CD8-positive, alpha-beta memory T cell (primary cell): ENCODE results near the gene KRTAP2-1. TPM values are rescaled to one million over a fixed set of nuclear protein-coding genes. Genes with fewer than 3 reads are reported as not detected.
"Not testable (repeated sequence)": the region's sequence is repeated elsewhere in the genome, so short reads cannot be mapped to it uniquely, and the experiment has no call there.

Source experiments
- CTCF ChIA-PET: fragments of 350-600 bp; sonication (Branson Sonifier 250); formaldehyde crosslinking; loops from one replicate; lab custom pipeline; 2021; ENCODE audit warnings: antibody characterized with exemption; lab: Charles Lee
- POLR2A ChIA-PET: fragments of 350-600 bp; sonication (Branson Sonifier 250); formaldehyde crosslinking; loops from one replicate; lab custom pipeline; 2021; ENCODE audit warnings: antibody characterized with exemption; lab: Charles Lee
- DNase-seq, 5 donors: peaks; one replicate each; pipeline versions ENCODE4 v3.0.0 to v3.0.0-alpha.2; 2020 to 2022; ENCODE audit warnings: mixed read lengths in 1 of 5
- H3K27ac ChIP-seq: one replicate; pipeline ENCODE4 v1.7.0; 2013; ENCODE audit warnings: low read depth, mild to moderate bottlenecking, low read length, moderate library complexity
- H3K27me3 ChIP-seq: 2 replicates; pipeline ENCODE4 v1.7.0; 2013; ENCODE audit warnings: low read length, mild to moderate bottlenecking; ENCODE audit not compliant: insufficient read depth, poor library complexity, severe bottlenecking
- H3K36me3 ChIP-seq: 2 replicates; pipeline ENCODE4 v1.7.0; 2013; ENCODE audit warnings: mild to moderate bottlenecking, low read length, moderate library complexity; ENCODE audit not compliant: insufficient read depth
- H3K4me1 ChIP-seq: 2 replicates; pipeline ENCODE4 v1.7.0; 2013; ENCODE audit warnings: mild to moderate bottlenecking, low read length, moderate library complexity; ENCODE audit not compliant: insufficient read depth
- H3K4me3 ChIP-seq: 2 replicates; pipeline ENCODE4 v1.7.0; 2013; ENCODE audit warnings: mild to moderate bottlenecking, low read length
- H3K9me3 ChIP-seq: 2 replicates; pipeline ENCODE4 v1.7.0; 2013; ENCODE audit warnings: mild to moderate bottlenecking, low read length
- H3K27ac Mint-ChIP-seq, 8 donors: one replicate each; pipeline ENCODE4 v1.8.0; 2020 to 2021; ENCODE audit warnings: mixed read lengths in 8 of 8, mild to moderate bottlenecking in 6 of 8, inconsistent platforms in 3 of 8, moderate library complexity in 3 of 8
- H3K27me3 Mint-ChIP-seq, 2 donors: one replicate each; pipeline ENCODE4 v1.8.0; 2020 to 2021; ENCODE audit warnings: mixed read lengths in 2 of 2, mild to moderate bottlenecking in 1 of 2, moderate library complexity in 1 of 2
- H3K36me3 Mint-ChIP-seq, 3 donors: one replicate each; pipeline ENCODE4 v1.8.0; 2020 to 2021; ENCODE audit warnings: mixed read lengths in 3 of 3, inconsistent platforms in 1 of 3, mild to moderate bottlenecking in 1 of 3
- H3K4me1 Mint-ChIP-seq, 3 donors: one replicate each; pipeline ENCODE4 v1.8.0; 2020 to 2021; ENCODE audit warnings: mixed read lengths in 3 of 3, inconsistent platforms in 1 of 3, mild to moderate bottlenecking in 1 of 3
- H3K4me3 Mint-ChIP-seq, 7 donors: one replicate each; pipeline ENCODE4 v1.8.0; 2020 to 2021; ENCODE audit warnings: mixed read lengths in 7 of 7, mild to moderate bottlenecking in 6 of 7, moderate library complexity in 4 of 7, inconsistent platforms in 2 of 7
- H3K9me3 Mint-ChIP-seq, 5 donors: one replicate each; pipeline ENCODE4 v1.8.0; 2020 to 2022; ENCODE audit warnings: mixed read lengths in 5 of 5, mild to moderate bottlenecking in 3 of 5, moderate library complexity in 2 of 5, inconsistent platforms in 1 of 5
- polyA plus RNA-seq: library from polyadenylated mRNA; unstranded; fragments of 300-500 nt; fragmentation: Illumina TruSeq; gene quantifications from one replicate; pipeline ENCODE4 v1.2.3, GENCODE V29; 2021
- total RNA-seq, 2 experiments: library from RNA; stranded (reverse); gene quantifications; one replicate each; pipeline ENCODE4 v1.2.3, GENCODE V29; 2021

Gene KRTAP2-1
- total RNA-seq = not detected
- not detected for polyA plus RNA-seq

DNA sequence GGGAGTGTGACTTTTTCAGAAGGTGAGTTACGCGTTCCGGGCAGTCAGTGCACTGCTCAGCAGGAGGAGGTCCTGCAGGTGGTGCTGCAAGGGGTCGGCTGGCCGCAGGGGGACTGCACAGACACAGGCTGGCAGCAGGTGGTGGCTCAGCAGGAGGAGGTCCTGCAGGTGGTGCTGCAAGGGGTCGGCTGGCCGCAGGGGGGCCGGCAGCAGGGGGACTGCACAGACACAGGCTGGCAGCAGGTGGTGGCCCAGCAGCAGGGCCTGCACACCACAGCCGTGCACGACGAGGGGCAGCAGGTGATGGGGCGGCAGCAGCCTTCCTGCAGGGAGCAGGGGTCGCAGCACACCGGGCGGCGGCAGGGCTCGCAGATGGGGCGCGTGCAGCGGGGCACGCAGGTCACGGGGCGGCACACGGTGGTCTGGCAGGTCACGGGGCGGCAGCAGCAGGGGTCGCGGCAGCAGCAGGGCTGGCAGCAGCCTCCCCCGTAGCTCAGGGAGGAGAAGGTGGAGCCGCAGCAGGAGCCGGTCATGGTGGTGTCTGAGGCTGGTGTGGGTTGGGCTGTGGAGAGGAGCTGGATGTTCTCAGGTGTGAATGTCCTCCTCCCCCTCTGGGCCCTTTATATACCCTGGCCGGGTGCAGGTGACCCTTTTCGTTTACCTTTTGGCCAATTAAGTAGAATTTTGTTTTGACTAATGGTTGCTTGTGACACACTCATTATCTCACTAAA lies at the start of gene KRTAP2-1:
KRTAP2-1 (minus strand) TSS at position 582 of the 731 bp plus-strand sequence; CDS start at position 533, 49 bp downstream.
- H3K36me3 Mint-ChIP-seq, H3K4me1 ChIP-seq, CTCF ChIA-PET, H3K4me1 Mint-ChIP-seq, POLR2A ChIA-PET, H3K9me3 ChIP-seq, H3K27ac ChIP-seq, H3K4me3 ChIP-seq, H3K36me3 ChIP-seq, H3K4me3 Mint-ChIP-seq, H3K27me3 ChIP-seq, DNase-seq: not testable (repeated sequence)
- Mint-ChIP-seq H3K27me3 (peaks cover 10 to 42% of the 10 kb centered on the region in 2 donors), H3K27ac (peak within 1 kb of the TSS in 1 of 8 donors; percentile 34), H3K9me3 (peaks cover 0 to 12% (median 4%) of the 10 kb centered on the region in 5 donors)

DNA sequence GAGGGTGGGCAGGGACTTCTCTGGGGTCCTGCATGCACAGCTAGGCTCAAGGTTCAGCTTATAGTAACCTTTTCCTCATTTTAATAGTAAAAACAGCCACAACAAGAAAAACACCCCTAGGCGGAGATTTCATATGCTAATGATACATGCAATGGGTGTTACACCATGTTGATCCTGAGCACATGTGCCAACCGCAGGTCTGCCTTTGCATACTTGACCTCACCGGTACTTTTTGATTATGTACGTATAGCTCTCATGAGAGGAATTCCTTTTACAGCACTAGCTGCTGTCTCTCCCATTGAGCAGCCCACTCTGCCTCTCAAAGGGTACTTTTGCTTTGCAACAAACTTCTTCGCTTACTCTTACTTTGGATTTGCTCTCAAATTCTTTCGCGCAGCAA lies 48.9 kb upstream of the KRTAP2-1 start:
- H3K27ac Mint-ChIP-seq = no peak overlapping the region
- Histone ChIP-seq H3K36me3 (no peaks in the 10 kb centered on the region), H3K9me3 (no peaks in the 10 kb centered on the region), H3K4me1 (no peaks in the 10 kb centered on the region), H3K4me3 (no peak overlapping the region), H3K27me3 (peaks cover 3% of the 10 kb centered on the region), H3K27ac (no peak overlapping the region)
- peaks cover 0 to 7% (median 0%) of the 10 kb centered on the region in 5 donors for H3K9me3 Mint-ChIP-seq
- no peak for DNase-seq
- no peak overlapping the region for H3K4me3 Mint-ChIP-seq
- CTCF ChIA-PET = no interaction called here
- POLR2A ChIA-PET = no interaction called here
- peaks cover 0 to 7% (median 6%) of the 10 kb centered on the region in 3 donors for H3K4me1 Mint-ChIP-seq
- H3K27me3 Mint-ChIP-seq = peaks cover 24 to 55% of the 10 kb centered on the region in 2 donors
- H3K36me3 Mint-ChIP-seq = peaks cover 0 to 5% (median 0%) of the 10 kb centered on the region in 3 donors

- H3K4me1 ChIP-seq, CTCF ChIA-PET, H3K4me3 ChIP-seq, H3K36me3 ChIP-seq, H3K9me3 ChIP-seq, H3K4me3 Mint-ChIP-seq, H3K27ac ChIP-seq, H3K27ac Mint-ChIP-seq, H3K36me3 Mint-ChIP-seq, H3K9me3 Mint-ChIP-seq, POLR2A ChIA-PET, DNase-seq, H3K27me3 ChIP-seq, H3K4me1 Mint-ChIP-seq: not testable (repeated sequence)
- H3K27me3 Mint-ChIP-seq = peaks cover 10 to 20% of the 10 kb centered on the region in 2 donors
Observed at GRCh38 chr17:41088760-41089352, 41.7 kb upstream of the KRTAP2-1 start.

DNA sequence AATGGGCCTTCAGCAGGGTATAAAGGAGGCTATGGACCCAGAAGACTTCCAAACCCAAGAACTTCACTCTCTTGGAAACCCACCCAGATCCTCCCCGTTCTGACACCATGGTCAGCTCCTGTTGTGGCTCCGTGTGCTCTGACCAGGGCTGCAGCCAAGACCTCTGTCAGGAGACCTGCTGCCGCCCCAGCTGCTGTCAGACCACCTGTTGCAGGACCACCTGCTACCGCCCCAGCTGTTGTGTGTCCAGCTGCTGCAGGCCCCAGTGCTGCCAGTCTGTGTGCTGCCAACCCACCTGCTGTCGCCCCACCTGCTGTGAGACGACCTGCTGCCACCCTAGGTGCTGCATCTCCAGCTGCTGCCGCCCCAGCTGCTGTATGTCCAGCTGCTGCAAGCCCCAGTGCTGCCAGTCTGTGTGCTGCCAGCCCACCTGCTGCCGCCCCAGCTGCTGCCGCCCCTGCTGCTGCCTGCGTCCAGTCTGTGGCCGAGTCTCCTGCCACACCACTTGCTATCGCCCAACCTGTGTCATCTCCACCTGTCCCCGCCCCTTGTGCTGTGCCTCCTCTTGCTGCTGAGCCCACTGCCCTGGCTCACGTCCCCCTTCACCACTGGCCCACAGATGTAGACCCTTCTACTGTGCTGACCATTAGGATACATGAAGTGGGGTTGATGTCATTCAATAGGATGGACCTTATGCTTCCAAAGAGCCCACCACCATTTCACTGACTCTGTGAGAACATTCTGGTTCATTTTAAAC lies 37.2 kb upstream of the KRTAP2-1 start, which contains the start of gene KRTAP4-7:
KRTAP4-7 (plus strand) TSS at position 51 of the 757 bp plus-strand sequence; CDS start at position 108, 57 bp downstream.
- H3K9me3 ChIP-seq, H3K27me3 ChIP-seq, H3K36me3 Mint-ChIP-seq, CTCF ChIA-PET, H3K27ac ChIP-seq, H3K4me3 Mint-ChIP-seq, H3K4me3 ChIP-seq, H3K4me1 ChIP-seq, H3K4me1 Mint-ChIP-seq, H3K9me3 Mint-ChIP-seq, DNase-seq, H3K36me3 ChIP-seq: not testable (repeated sequence)
- Mint-ChIP-seq H3K27ac (peak within 1 kb of the TSS in 1 of 8 donors; percentile 86), H3K27me3 (peaks cover 12 to 28% of the 10 kb centered on the region in 2 donors)
- POLR2A ChIA-PET = interaction anchor here (0.6 kb wide), 1 partner anchor 34 kb away, joined by 3 read pairs; the partner anchor contains the start of gene KRTAP4-11

DNA sequence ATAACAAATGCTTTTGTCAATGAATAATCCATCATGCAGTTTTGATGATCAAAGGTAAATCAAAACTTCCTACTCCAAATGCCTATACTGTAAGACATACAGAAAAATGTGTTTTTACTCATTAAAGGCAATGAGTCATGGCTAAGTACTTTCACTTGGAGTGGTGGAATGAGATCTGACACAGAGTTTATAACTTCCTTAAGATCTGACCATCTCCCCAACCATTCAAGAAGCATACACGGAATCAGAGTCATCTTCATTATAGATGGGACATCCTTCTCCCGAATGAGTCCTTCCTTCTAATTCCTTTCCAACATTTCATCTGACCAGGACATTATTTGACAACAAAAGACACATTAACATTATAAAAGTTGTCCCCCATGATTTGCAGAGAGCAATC lies 36.3 kb upstream of the KRTAP2-1 start:
- H3K9me3 Mint-ChIP-seq, H3K27ac ChIP-seq, H3K9me3 ChIP-seq, H3K4me3 ChIP-seq, H3K27me3 ChIP-seq, H3K36me3 ChIP-seq, H3K36me3 Mint-ChIP-seq, DNase-seq, H3K4me3 Mint-ChIP-seq, H3K4me1 Mint-ChIP-seq, H3K4me1 ChIP-seq, CTCF ChIA-PET, H3K27ac Mint-ChIP-seq: not testable (repeated sequence)
- peaks cover 11 to 30% of the 10 kb centered on the region in 2 donors for H3K27me3 Mint-ChIP-seq
- POLR2A ChIA-PET = interaction anchor here (0.6 kb wide), 1 partner anchor 35 kb away, joined by 3 read pairs; the partner anchor contains the start of gene KRTAP4-11

- H3K27me3 Mint-ChIP-seq = peaks cover 11 to 35% of the 10 kb centered on the region in 2 donors
- H3K4me3 Mint-ChIP-seq = no peak overlapping the region
- H3K4me3 ChIP-seq = no peak overlapping the region
- H3K27ac ChIP-seq = no peak overlapping the region
- POLR2A ChIA-PET = no interaction called here
- no peaks in the 10 kb centered on the region for H3K4me1 ChIP-seq
- no peaks in the 10 kb centered on the region for H3K36me3 ChIP-seq
- H3K4me1 Mint-ChIP-seq = no peaks in the 10 kb centered on the region
- no peak for DNase-seq
- H3K9me3 ChIP-seq = no peaks in the 10 kb centered on the region
- H3K36me3 Mint-ChIP-seq = no peaks in the 10 kb centered on the region
- no peaks in the 10 kb centered on the region for H3K27me3 ChIP-seq
- no peaks in the 10 kb centered on the region for H3K9me3 Mint-ChIP-seq
- CTCF ChIA-PET = no interaction called here
- H3K27ac Mint-ChIP-seq = no peak overlapping the region
Observed at GRCh38 chr17:41082626-41083025, 35.5 kb upstream of the KRTAP2-1 start.

DNA sequence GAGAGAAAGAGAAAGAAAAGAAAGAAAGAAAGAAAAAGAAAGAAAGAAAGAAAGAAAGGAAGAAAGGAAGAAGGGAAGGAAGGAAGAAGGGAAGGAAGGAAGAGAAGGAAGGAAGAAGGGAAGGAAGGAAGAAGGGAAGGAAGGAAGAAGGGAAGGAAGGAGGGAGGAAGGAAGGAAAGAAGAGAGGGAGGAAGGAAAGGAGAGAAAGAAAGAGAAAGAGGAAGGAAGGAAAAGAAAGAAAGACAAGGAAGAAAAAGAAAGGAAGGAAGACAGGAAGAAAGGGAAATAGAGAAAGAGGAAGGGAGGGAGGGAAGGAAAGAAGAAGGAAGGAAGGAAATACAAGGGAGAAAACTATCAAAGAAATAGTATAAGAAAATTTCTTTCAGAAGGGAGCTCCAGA lies 29.7 kb upstream of the KRTAP2-1 start:
- Mint-ChIP-seq H3K27me3 (peaks cover 22 to 49% of the 10 kb centered on the region in 2 donors), H3K36me3 (no peaks in the 10 kb centered on the region), H3K4me3 (no peak overlapping the region), H3K27ac (no peak overlapping the region), H3K4me1 (no peaks in the 10 kb centered on the region), H3K9me3 (no peaks in the 10 kb centered on the region)
- H3K27me3 ChIP-seq = peaks cover 7% of the 10 kb centered on the region
- no peaks in the 10 kb centered on the region for H3K9me3 ChIP-seq
- H3K36me3 ChIP-seq = no peaks in the 10 kb centered on the region
- DNase-seq = no peak
- CTCF ChIA-PET = no interaction called here
- POLR2A ChIA-PET = no interaction called here
- no peak overlapping the region for H3K27ac ChIP-seq
- H3K4me1 ChIP-seq = no peaks in the 10 kb centered on the region
- H3K4me3 ChIP-seq = no peak overlapping the region

- H3K4me1 ChIP-seq = no peaks in the 10 kb centered on the region
- H3K27me3 Mint-ChIP-seq = peaks cover 20 to 33% of the 10 kb centered on the region in 2 donors
- no peaks in the 10 kb centered on the region for H3K9me3 ChIP-seq
- H3K36me3 Mint-ChIP-seq = no peaks in the 10 kb centered on the region
- no peaks in the 10 kb centered on the region for H3K9me3 Mint-ChIP-seq
- no peak for DNase-seq
- H3K4me1 Mint-ChIP-seq = peaks cover 0 to 2% (median 0%) of the 10 kb centered on the region in 3 donors
- no peaks in the 10 kb centered on the region for H3K36me3 ChIP-seq
- CTCF ChIA-PET = no interaction called here
- H3K4me3 ChIP-seq = no peak overlapping the region
- POLR2A ChIA-PET = no interaction called here
- no peak overlapping the region for H3K27ac Mint-ChIP-seq
- H3K27me3 ChIP-seq = peaks cover 7% of the 10 kb centered on the region
- no peak overlapping the region for H3K4me3 Mint-ChIP-seq
- no peak overlapping the region for H3K27ac ChIP-seq
Observed at GRCh38 chr17:41073676-41074075, 26.6 kb upstream of the KRTAP2-1 start.
